ENCODE results near the gene PODN. TPM values are rescaled to one million over a fixed set of nuclear protein-coding genes. Genes with fewer than 3 reads are reported as not detected.

PODN gene
- total and polyA plus RNA-seq, 11 donors, result 5.2 to 61.8 (median 16.7) TPM

DNA sequence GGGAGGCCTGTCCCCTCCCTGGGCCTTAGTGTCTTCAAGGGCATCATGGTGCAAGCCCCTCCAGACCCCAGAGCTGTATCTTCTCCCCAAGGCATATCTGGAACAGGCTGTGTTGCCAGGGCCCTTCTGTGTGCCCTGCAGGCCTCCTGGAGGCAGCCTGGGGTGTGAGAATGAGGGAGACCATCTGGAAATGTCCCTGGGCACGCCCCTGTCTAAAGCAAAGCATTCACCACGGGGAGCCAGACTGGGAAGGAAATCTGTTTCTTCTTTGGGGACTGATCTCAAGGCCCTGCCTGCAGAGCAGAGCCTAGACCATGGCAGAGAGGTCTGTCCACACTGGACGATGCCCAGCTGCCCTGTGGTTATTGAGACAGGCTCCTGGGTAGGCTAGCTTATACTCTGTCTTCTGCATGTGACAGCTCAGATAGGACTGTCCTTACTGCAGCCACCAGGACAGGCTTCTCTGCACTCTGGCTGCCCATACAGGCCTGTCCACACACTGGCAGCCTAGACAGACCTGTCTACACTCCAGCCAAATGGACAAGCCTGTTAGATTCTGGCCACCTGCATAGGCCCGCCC, 24.6 kb downstream of the PODN start:
- ATAC-seq, result peak in 1 of 4 donors; percentile 9
- H3K27ac ChIP-seq, result peak overlapping the region in 4 of 12 donors; percentile 5 to 56 (median 35)
- WGBS, 4 donors, result 43 to 80% (median 74%) methylated on average over 3 to 4 of the region's 4 CpGs
- H3K9me3 ChIP-seq, result no peaks in the 10 kb centered on the region
- intact Hi-C loops (cut with DNase I), result no loop called here
- no peak overlapping the region for H3K4me3 ChIP-seq
- no peak for DNase-seq
- H3K4me1 ChIP-seq, result peaks cover 0 to 38% (median 9%) of the 10 kb centered on the region in 12 donors
- H3K36me3 ChIP-seq, result peaks cover 0 to 23% (median 0%) of the 10 kb centered on the region in 9 donors
- H3K27me3 ChIP-seq, result no peaks in the 10 kb centered on the region
- TF ChIP-seq POLR2A (IDR thresholded peaks at IDR 0.05), result no peak

DNA sequence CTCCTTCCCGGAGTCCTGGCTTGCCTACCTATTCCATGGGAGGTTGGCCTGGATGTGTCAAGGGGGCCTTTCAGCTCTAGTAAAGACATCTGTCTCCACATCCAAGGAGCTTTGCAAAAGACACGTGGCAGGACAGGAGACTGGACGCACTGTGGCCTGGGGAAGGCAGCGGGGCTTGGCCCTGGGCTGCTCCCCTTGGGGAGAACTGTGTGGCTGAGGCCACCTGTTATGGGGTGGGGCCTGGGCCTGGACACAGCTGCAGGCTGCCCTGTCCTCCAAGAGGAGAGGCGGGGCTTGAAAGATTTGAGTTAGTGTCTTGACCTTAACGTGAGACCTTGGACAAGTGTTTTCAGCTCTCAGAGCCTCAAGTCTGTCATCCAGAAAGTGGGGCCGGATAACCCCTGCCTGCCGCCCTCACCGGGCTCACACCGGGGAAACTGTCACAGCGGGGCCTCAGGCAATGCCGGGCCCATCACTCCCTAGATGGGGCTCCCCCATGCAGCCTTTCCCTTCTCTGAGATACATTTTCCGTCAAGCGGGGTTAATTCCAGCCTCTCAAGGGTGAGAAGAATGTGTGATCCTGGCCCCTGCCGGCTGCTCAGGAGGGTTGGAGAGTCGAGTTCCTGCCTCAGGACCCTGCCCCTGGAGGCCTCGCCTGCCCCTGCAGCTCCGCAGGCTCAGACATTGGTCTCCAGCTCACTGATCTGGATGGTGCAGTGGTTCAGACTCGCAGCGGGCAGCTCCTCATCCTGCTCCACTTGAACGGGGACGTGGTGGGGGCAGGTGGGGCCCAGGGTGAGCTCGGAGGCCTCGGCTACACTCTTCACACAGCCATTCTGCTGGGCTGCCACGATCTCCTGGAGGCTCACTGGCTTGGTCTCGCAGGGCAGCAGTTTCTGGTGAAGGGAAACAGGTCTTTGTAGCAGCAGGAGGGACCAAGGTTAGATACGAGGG, 25.6 kb downstream of the PODN start:
- no peak for TF ChIP-seq POLR2A (IDR thresholded peaks at IDR 0.05)
- TF ChIP-seq, protein P1, sequence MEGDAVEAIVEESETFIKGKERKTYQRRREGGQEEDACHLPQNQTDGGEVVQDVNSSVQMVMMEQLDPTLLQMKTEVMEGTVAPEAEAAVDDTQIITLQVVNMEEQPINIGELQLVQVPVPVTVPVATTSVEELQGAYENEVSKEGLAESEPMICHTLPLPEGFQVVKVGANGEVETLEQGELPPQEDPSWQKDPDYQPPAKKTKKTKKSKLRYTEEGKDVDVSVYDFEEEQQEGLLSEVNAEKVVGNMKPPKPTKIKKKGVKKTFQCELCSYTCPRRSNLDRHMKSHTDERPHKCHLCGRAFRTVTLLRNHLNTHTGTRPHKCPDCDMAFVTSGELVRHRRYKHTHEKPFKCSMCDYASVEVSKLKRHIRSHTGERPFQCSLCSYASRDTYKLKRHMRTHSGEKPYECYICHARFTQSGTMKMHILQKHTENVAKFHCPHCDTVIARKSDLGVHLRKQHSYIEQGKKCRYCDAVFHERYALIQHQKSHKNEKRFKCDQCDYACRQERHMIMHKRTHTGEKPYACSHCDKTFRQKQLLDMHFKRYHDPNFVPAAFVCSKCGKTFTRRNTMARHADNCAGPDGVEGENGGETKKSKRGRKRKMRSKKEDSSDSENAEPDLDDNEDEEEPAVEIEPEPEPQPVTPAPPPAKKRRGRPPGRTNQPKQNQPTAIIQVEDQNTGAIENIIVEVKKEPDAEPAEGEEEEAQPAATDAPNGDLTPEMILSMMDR (IDR thresholded peaks at IDR 0.05), result no peak
- H3K4me3 ChIP-seq, result no peak overlapping the region
- H3K9me3 ChIP-seq, result no peaks in the 10 kb centered on the region
- DNase-seq (peak in 1 of 5 donors; percentile 59), ATAC-seq (peak in 1 of 4 donors; percentile 47)
- no peaks in the 10 kb centered on the region for H3K27me3 ChIP-seq
- intact Hi-C loops (cut with DNase I), result no loop called here
- peaks cover 0 to 12% (median 0%) of the 10 kb centered on the region in 9 donors for H3K36me3 ChIP-seq
- peaks cover 0 to 43% (median 12%) of the 10 kb centered on the region in 12 donors for H3K4me1 ChIP-seq
- H3K27ac ChIP-seq, result peak overlapping the region in 4 of 12 donors; percentile 19 to 56 (median 35)
- WGBS, 4 donors, result 85 to 89% (median 87%) methylated on average over 20 to 27 of the region's 27 CpGs

DNA sequence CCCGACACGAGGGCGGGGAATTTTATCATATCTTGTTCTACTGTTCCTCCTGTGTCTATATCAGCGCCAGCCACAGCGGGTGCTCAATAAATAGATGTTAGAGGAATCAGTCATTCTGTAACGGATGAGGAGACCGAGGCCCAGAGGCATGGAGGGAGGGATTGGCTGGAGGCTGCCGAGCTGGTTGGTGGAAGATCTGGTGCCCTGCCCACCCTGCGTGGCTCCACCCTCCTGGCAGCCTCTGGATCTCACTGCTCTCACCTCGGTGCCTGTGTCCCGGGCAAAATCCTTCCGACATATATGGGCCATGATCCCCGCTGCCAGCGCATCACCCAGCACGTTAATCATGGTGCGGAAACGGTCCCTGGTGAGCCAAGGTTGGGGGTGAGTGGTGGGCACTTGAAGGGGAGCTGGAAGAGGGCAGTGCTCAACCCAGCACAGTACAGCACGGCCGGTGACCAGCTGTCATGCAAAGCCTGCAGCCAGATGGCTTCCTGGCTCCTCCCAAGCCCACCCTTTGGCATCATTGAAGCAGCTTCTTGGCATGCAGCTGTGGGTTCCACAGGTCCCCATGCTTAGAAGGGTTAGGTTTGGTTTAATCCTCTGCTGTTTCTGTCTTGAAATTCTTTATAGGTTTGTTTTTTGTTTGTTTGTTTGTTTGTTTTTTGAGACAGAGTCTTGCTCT, 26.7 kb downstream of the PODN start:
- ATAC-seq (no peak), DNase-seq (no peak)
- no peak overlapping the region for H3K27ac ChIP-seq

DNA sequence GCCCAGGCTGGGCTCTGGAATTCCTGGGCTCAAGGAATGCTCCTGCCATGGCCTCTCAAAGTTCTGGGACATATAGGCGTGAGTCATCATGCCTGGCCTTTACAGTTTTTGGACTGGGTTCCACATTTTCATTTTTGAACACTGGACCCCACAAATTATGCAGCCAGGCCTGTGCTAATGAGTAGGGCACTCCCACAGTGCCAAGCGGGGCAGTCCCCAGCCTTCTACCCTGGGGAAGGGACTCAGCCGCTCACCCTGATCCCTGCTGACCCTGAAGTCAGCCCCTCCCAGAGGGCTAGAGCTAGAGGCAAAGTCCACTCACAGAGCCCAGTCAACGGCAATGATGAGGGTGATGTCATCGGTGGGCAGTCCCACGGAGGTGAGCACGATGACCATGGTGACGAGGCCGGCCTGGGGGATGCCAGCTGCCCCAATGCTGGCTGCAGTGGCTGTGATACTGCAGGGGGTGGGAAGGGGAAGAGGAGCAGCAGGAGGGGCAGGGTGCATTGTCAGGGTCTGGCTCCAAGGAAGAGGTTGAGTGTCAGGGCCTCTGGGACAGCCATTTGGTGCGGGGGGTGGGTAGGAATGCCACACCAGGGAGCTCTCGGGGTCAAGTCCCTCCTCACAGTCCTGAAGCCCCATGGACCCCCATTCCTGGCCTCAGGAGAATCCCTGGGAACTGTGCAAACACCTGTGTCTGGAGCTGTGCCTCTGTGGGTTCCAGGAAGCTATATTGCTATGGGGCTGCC, 27.6 kb downstream of the PODN start:
- DNase-seq, result no peak
- H3K27ac ChIP-seq, result peak overlapping the region in 2 of 12 donors; percentile 24 to 56
- peaks cover 0 to 4% (median 0%) of the 10 kb centered on the region in 9 donors for H3K36me3 ChIP-seq
- H3K4me3 ChIP-seq, result peak overlapping the region in 5 of 12 donors; percentile 9 to 27 (median 17)
- intact Hi-C loops (cut with DNase I), result loop anchor here in 1 of 10 donors (10.0 kb wide), 1 partner anchor 85 kb away; no protein-coding TSS in a partner anchor
- H3K9me3 ChIP-seq, result no peaks in the 10 kb centered on the region
- no peak for ATAC-seq
- H3K4me1 ChIP-seq, result peaks cover 0 to 47% (median 17%) of the 10 kb centered on the region in 12 donors
- WGBS, 4 donors, result 78 to 91% (median 85%) methylated on average over 9 to 11 of the region's 11 CpGs
- TF ChIP-seq, protein P1 (IDR thresholded peaks at IDR 0.05), result no peak
- TF ChIP-seq POLR2A (IDR thresholded peaks at IDR 0.05), result no peak
- H3K27me3 ChIP-seq, result no peaks in the 10 kb centered on the region

More for the DNA sequence above, 26.7 kb downstream of the PODN start:
- WGBS, 4 donors, result 86 to 88% (median 87%) methylated on average over 16 to 19 of the region's 19 CpGs
- Histone ChIP-seq H3K4me3 (peak overlapping the region in 1 of 12 donors; percentile 27), H3K36me3 (peaks cover 0 to 4% (median 0%) of the 10 kb centered on the region in 9 donors), H3K9me3 (no peaks in the 10 kb centered on the region), H3K4me1 (peaks cover 0 to 43% (median 12%) of the 10 kb centered on the region in 12 donors), H3K27me3 (no peaks in the 10 kb centered on the region)
- intact Hi-C loops (cut with DNase I), result no loop called here
- no peak for TF ChIP-seq POLR2A (IDR thresholded peaks at IDR 0.05)
